K562 (cell line): ENCODE results near the gene ANO8. TPM values are rescaled to one million over a fixed set of nuclear protein-coding genes. Genes with fewer than 3 reads are reported as not detected.

Experiments
- ATAC-seq: fragments of 200-7000 bp; cut with Tn5 transposase; 3 replicates; pipeline ENCODE4 v1.9.1; 2020; ENCODE audit warnings: moderate library complexity
- Bru-seq: library from RNA; stranded (reverse); fragments of 400-500 nt; gene quantifications from one replicate; lab custom pipeline; 2021; lab: Mats Ljungman, UMichigan
- BruChase-seq, 2 experiments: library from RNA; stranded (reverse); fragments of 400-500 nt; gene quantifications; one replicate each; lab custom pipeline; 2021; lab: Mats Ljungman, UMichigan
- BruUV-seq: library from RNA; stranded (reverse); fragments of 400-500 nt; replicated peaks from 2 replicates; lab custom pipeline; 2021; lab: Mats Ljungman, UMichigan
- CTCF ChIA-PET: fragments of 300-600 bp; formaldehyde crosslinking; extraction: SDS; loops from one replicate; lab custom pipeline; 2021; ENCODE audit warnings: low intra/inter-chr PET ratio; lab: Yijun Ruan, JAX
- POLR2A ChIA-PET: fragments of 300-600, 350-650 bp; sonication (Branson Sonifier 250); formaldehyde crosslinking; extraction: SDS; loops from one replicate; lab custom pipeline; 2021; ENCODE audit warnings: antibody characterized with exemption, inconsistent platforms; lab: Yijun Ruan, JAX
- DNase-seq, 4 experiments: peaks; one replicate each; pipeline versions ENCODE4 v3.0.0 to v3.0.0-alpha.2; 2011 to 2018; ENCODE audit warnings: low spot score in 3 of 4, mixed read lengths in 3 of 4; ENCODE audit errors: extremely low read depth in 1 of 4
- FAIRE-seq: peaks from 2 replicates; lab custom pipeline; 2011; peaks lifted over from hg19 to GRCh38; lab: Jason Lieb, UNC
- H2AFZ ChIP-seq: 2 replicates; pipeline ENCODE4 v1.6.0; 2011; ENCODE audit warnings: low read depth, low read length, control low read depth, inconsistent platforms
- H3K27ac ChIP-seq: fragments of 200-600 bp; 3 replicates; pipeline ENCODE4 v1.8.0; 2011; ENCODE audit warnings: low read depth, mild to moderate bottlenecking, control low read depth, inconsistent platforms, low read length, moderate library complexity, mixed read lengths; ENCODE audit errors: extremely low read depth
- H3K27me3 ChIP-seq, 2 experiments: fragments of 300-600 bp in 1 of 2; 2 replicates in 1 of 2; 3 replicates in 1 of 2; pipeline versions ENCODE4 v1.6.0 to v1.8.0; 2011; ENCODE audit warnings: inconsistent platforms in 2 of 2, low read length in 2 of 2, mild to moderate bottlenecking in 1 of 2, mixed read lengths in 1 of 2, moderate library complexity in 1 of 2; ENCODE audit not compliant: control insufficient read depth in 2 of 2, insufficient read depth in 2 of 2
- H3K36me3 ChIP-seq: fragments of 300-600 bp; 3 replicates; pipeline ENCODE4 v1.8.0; 2011; ENCODE audit warnings: mild to moderate bottlenecking, low read length, inconsistent platforms; ENCODE audit not compliant: control insufficient read depth, insufficient read depth
- H3K4me1 ChIP-seq, 2 experiments: fragments of 200-600 bp in 1 of 2; replicated peaks in 1 of 2; 2 replicates in 1 of 2; 3 replicates in 1 of 2; pipeline versions ENCODE4 v1.5.1 to v1.8.0; 2011; ENCODE audit warnings: inconsistent platforms in 2 of 2, low read length in 2 of 2, mild to moderate bottlenecking in 1 of 2, mixed read lengths in 1 of 2, moderate library complexity in 1 of 2; ENCODE audit not compliant: control insufficient read depth in 2 of 2, insufficient read depth in 2 of 2
- H3K4me2 ChIP-seq: 2 replicates; pipeline ENCODE4 v1.6.1; 2011; ENCODE audit warnings: low read length, control low read depth, inconsistent platforms, mixed read lengths; ENCODE audit not compliant: insufficient read depth
- H3K4me3 ChIP-seq: fragments of 200-600 bp; sonication (generic), shearing (Covaris generic); 2 replicates; pipeline ENCODE4 v1.5.1; 2016; ENCODE audit warnings: control low read depth, inconsistent platforms
- H3K79me2 ChIP-seq: fragments of 200-600 bp; 3 replicates; pipeline ENCODE4 v1.8.0; 2011; ENCODE audit warnings: low read length, inconsistent platforms; ENCODE audit not compliant: control insufficient read depth, insufficient read depth
- H3K9ac ChIP-seq, 2 experiments: 2 replicates each; pipeline versions ENCODE4 v1.6.0 to v1.6.1; 2011; ENCODE audit warnings: low read depth in 2 of 2, low read length in 2 of 2, control low read depth in 1 of 2, inconsistent platforms in 1 of 2, mild to moderate bottlenecking in 1 of 2, mixed read lengths in 1 of 2; ENCODE audit not compliant: insufficient read depth in 1 of 2
- H3K9me1 ChIP-seq: one replicate; pipeline ENCODE4 v1.6.0; 2011; ENCODE audit warnings: inconsistent platforms, mild to moderate bottlenecking, low read length, moderate library complexity; ENCODE audit not compliant: control insufficient read depth, insufficient read depth
- H3K9me3 ChIP-seq: replicated peaks from 2 replicates; pipeline ENCODE4 v1.5.1; 2011; ENCODE audit warnings: low read depth, low read length, inconsistent platforms; ENCODE audit not compliant: control insufficient read depth, insufficient read depth
- H4K20me1 ChIP-seq: replicated peaks from 2 replicates; pipeline ENCODE4 v1.6.1; 2011; ENCODE audit warnings: low read length, inconsistent platforms, mixed read lengths; ENCODE audit not compliant: control insufficient read depth, insufficient read depth
- POLR2H ChIP-seq: IDR thresholded peaks from 2 replicates; pipeline ENCODE4 v1.6.1; 2016; ENCODE audit warnings: missing genetic modification characterization, low read depth, mild to moderate bottlenecking, control low read depth, missing compliant biosample characterization, moderate library complexity
- RHOXF2B ChIP-seq: fragments of 250-450 bp; sonication (Bioruptor Pico); conservative IDR thresholded peaks from 2 replicates; pipeline ENCODE4 v1.5.1; 2021
- WGBS: fragments of 100-300 bp; shearing (Covaris generic); methylation state at CpG from one replicate; pipeline ENCODE4 v1.1.6; 2016; ENCODE audit warnings: low coverage, mixed read lengths; ENCODE audit not compliant: insufficient coverage; ENCODE audit errors: missing lambda C conversion rate; 5-methylcytosine and 5-hydroxymethylcytosine counted together
- in situ Hi-C: fragments of 300-500 bp; cut with MboI; formaldehyde crosslinking; loops from 4 replicates; pipeline ENCODE4 v1.15.0; 2018; ENCODE audit warnings: inconsistent platforms, mixed read lengths
- intact Hi-C: fragments of 100-400 bp; cut with micrococcal nuclease; formaldehyde crosslinking; loops from 2 replicates; pipeline ENCODE4 v1.14.2; 2022
- long read RNA-seq, 3 experiments: library from polyadenylated mRNA in 2 of 3; library from RNA in 1 of 3; unstranded in 2 of 3; stranded (forward) in 1 of 3; transcript quantifications; one replicate each; pipeline ENCODE4 v2.0.0, GENCODE V29; 2019 to 2022
- polyA minus RNA-seq, 3 experiments: library from RNA; depleted of rRNA, polyadenylated mRNA; stranded (reverse); fragments of >200 nt; gene quantifications; 2 replicates each; pipeline ENCODE4 v1.2.3, GENCODE V29; 2011
- polyA plus RNA-seq, 8 experiments: library from polyadenylated mRNA; depleted of rRNA in 4 of 8; stranded (reverse) in 5 of 8; unstranded in 3 of 8; fragments of >200 nt; fragmentation: Nextera tagmentation in 2 of 8; fragmentation: Illumina TruSeq in 1 of 8; extraction: Ambion mirVana in 2 of 8; extraction: Trizol in 1 of 8; gene quantifications; 2 replicates each; pipeline versions ENCODE4 v1.2.1 to v1.2.3, GENCODE V29; 2011 to 2014; ENCODE audit warnings: inconsistent platforms in 1 of 8, missing spikeins in 1 of 8
- total RNA-seq, 7 experiments: library from RNA; depleted of rRNA in 6 of 7; stranded (reverse); fragments of >200 nt in 6 of 7; fragmentation: Illumina TruSeq in 2 of 7; extraction: Trizol in 2 of 7; gene quantifications; 2 replicates each; pipeline versions ENCODE4 v1.2.1 to v1.2.3, GENCODE V29; 2011 to 2021; ENCODE audit warnings: low replicate concordance in 1 of 7
- TF ChIP-seq, protein P1 (sequence below): fragments of 250-450 bp; sonication (Bioruptor Pico); IDR thresholded peaks from 2 replicates; pipeline ENCODE4 v1.4.0; 2020

The ANO8 gene, protein sequence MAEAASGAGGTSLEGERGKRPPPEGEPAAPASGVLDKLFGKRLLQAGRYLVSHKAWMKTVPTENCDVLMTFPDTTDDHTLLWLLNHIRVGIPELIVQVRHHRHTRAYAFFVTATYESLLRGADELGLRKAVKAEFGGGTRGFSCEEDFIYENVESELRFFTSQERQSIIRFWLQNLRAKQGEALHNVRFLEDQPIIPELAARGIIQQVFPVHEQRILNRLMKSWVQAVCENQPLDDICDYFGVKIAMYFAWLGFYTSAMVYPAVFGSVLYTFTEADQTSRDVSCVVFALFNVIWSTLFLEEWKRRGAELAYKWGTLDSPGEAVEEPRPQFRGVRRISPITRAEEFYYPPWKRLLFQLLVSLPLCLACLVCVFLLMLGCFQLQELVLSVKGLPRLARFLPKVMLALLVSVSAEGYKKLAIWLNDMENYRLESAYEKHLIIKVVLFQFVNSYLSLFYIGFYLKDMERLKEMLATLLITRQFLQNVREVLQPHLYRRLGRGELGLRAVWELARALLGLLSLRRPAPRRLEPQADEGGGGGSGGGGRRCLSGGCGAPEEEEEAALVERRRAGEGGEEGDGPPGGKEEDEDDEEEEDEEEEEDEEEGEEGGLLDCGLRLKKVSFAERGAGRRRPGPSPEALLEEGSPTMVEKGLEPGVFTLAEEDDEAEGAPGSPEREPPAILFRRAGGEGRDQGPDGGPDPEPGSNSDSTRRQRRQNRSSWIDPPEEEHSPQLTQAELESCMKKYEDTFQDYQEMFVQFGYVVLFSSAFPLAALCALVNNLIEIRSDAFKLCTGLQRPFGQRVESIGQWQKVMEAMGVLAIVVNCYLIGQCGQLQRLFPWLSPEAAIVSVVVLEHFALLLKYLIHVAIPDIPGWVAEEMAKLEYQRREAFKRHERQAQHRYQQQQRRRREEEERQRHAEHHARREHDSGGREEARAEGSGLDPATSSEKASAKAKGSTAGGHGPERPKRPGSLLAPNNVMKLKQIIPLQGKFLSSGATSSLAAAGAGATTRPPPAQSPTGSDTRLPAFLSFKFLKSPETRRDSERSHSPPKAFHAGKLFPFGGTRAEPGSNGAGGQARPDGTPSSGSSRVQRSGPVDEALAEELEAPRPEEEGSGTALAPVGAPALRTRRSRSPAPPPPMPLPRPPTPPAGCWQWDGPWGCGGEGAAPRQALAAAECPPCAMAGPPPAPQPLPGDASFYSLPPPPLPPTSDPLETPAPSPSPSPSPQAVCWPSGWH
- 16.0 and 39.6 TPM in 2 replicates for total RNA-seq (2011; cell fraction: chromatin; rRNA removed; ENCODE audit: low replicate concordance)
- 22.4 and 24.5 TPM in 2 replicates for total RNA-seq (2011; cell fraction: nucleolus; rRNA removed)
- total RNA-seq (2011; cell fraction: nucleoplasm; rRNA removed), result 14.4 and 15.8 TPM in 2 replicates
- total RNA-seq (2014; rRNA removed), result 2.5 and 3.5 TPM in 2 replicates
- total RNA-seq (2014; rRNA removed; fragmentation: Illumina TruSeq; extraction: Trizol), result 0.51 and 0.73 TPM in 2 replicates
- total RNA-seq (2015; rRNA removed; fragmentation: Illumina TruSeq; extraction: Trizol), result 1.6 and 2.4 TPM in 2 replicates
- total RNA-seq (2021), result 7.6 and 8.5 TPM in 2 replicates
- polyA plus RNA-seq (2011; rRNA removed), result 2.2 and 5.1 TPM in 2 replicates
- polyA plus RNA-seq (2011; cell fraction: cytosol; rRNA removed), result 2.8 and 3.7 TPM in 2 replicates
- polyA plus RNA-seq (2011; cell fraction: nucleus; rRNA removed), result 32.7 and 44.1 TPM in 2 replicates
- polyA plus RNA-seq (2012), result 4.9 and 11.8 TPM in 2 replicates
- 1.5 and 2.5 TPM in 2 replicates for polyA plus RNA-seq (2014; fragmentation: Illumina TruSeq; extraction: Trizol)
- under 1 TPM in 1 of 2 experiments, not detected in 1; 0.07 TPM for polyA plus RNA-seq (2014; fragmentation: Nextera tagmentation; extraction: Ambion mirVana)
- 7.1 and 7.7 TPM in 2 replicates for polyA plus RNA-seq (2014; rRNA removed)
- polyA minus RNA-seq (2011; rRNA and poly(A)+ RNA removed), result 1.6 TPM in 2 replicates
- 1.8 and 4.5 TPM in 2 replicates for polyA minus RNA-seq (2011; cell fraction: cytosol; rRNA and poly(A)+ RNA removed)
- 10.5 and 14.6 TPM in 2 replicates for polyA minus RNA-seq (2011; cell fraction: nucleus; rRNA and poly(A)+ RNA removed)
- Bru-seq, nascent RNA, result percentile 55 among the genes with signal in this experiment
- percentile 49 among the genes with signal in this experiment for BruChase-seq, experiment 1, labeled RNA remaining after a 2-hour chase
- percentile 56 among the genes with signal in this experiment for BruChase-seq, experiment 2, labeled RNA remaining after a 6-hour chase
- long read RNA-seq, experiment 1, partial matches to known transcripts, result 1 of 30 reads
- long read RNA-seq, experiment 1, other reads (novel, unspliced or antisense), result 29 of 30 reads
- long read RNA-seq, experiment 2, partial matches to known transcripts, result 1 of 3 reads
- long read RNA-seq, experiment 2, other reads (novel, unspliced or antisense), result 2 of 3 reads
- long read RNA-seq, experiment 3, partial matches to known transcripts, result 1 of 6 reads
- long read RNA-seq, experiment 3, other reads (novel, unspliced or antisense), result 5 of 6 reads

DNA sequence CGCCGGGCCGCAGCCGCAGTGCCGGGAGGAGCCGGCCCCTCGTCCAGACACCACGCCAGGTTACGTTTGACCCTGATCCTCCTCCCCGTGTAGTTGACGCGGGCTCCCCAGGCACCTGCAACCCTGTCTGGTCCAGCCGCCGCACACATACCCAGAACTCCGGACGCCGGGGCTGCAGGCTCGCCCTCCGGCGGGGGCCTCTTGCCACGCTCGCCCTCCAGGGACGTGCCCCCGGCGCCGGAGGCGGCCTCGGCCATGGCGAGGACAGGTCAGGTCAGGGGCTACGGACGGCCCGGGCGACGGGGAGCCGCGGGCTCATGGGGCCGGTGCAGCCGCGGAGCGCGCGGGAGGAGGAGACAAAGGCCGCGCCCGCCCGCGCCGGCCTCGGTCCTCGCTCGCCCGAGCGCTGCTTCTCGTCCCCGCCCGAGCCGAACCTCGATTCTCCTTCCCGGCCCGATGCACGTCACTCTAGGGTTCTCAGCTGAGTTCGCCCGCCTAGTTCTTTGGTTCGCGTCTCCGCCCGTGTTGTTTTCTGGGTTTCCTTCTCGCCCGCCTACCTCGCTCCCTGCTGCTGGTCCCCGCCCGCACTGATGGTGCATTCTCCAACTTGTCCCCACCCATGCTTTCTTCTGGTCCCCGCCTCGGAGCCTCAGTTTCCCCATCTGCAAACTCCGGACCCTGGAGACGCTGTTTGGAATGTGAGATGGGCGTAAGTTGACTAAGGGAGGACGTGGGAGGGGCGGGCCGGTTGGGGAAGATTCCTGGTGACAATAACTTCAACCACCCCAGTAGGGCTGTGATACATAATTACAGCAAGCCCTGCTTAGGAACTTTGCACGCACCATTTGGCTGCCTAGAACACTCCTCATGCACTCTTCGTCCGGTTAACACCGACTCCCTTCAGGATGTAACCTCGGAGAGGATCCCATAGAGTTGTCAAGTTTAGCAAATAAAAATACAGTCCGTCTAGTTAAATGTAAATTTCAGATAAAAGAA, at the start of gene ANO8:
ANO8 (minus strand) TSS at position 442 of the 996 bp plus-strand sequence; CDS start at position 257, 185 bp downstream.
- in situ Hi-C loops, result no loop called here
- H2AFZ ChIP-seq, result peak within 1 kb of the TSS; percentile 90
- H3K4me3 ChIP-seq, result peak within 1 kb of the TSS; percentile 69
- 2% methylated on average over 82 of the region's 86 CpGs for WGBS
- H3K9me3 ChIP-seq, result no peaks in the 10 kb centered on the region; the same call in 1 of the 2 replicates
- DNase-seq (peak; percentile 85 to 100 (median 91)), FAIRE-seq (peak; percentile 88), ATAC-seq (peak; percentile 67)
- H3K27ac ChIP-seq, result peak within 1 kb of the TSS; percentile 75
- H3K79me2 ChIP-seq, result peaks cover 24% of the 10 kb centered on the region
- no peaks in the 10 kb centered on the region; the same call in 1 of the 2 replicates for H4K20me1 ChIP-seq
- POLR2A ChIA-PET, result interaction anchor here (0.6 to 7.9 kb wide), 8 partner anchors 8 to 249 kb away, joined by 3 to 78 read pairs (median 4); partner anchors contain the start of genes BST2, DDA1 and TMEM221
- intact Hi-C loops, result loop anchor here (1.0 to 2.0 kb wide), 2 partner anchors 25 to 42 kb away; partner anchors contain the start of gene DDA1
- CTCF ChIA-PET, result interaction anchor here (1.5 kb wide), 1 partner anchor 29 kb away, joined by 3 read pairs; the partner anchor contains the start of gene MRPL34
- H3K36me3 ChIP-seq, result peaks cover 21% of the 10 kb centered on the region; the same call in 1 of the 3 replicates
- BruUV-seq, result no TSS peak
- H3K9ac ChIP-seq, result peak within 1 kb of the TSS; percentile 69 to 90
- peaks cover 29 to 73% of the 10 kb centered on the region in 2 experiments; a peak in 4 of 5 replicates for H3K4me1 ChIP-seq
- no peaks in the 10 kb centered on the region for H3K27me3 ChIP-seq
- no peaks in the 10 kb centered on the region for H3K9me1 ChIP-seq
- H3K4me2 ChIP-seq, result peak within 1 kb of the TSS; percentile 76
- TF ChIP-seq POLR2H (tag) (no peak), RHOXF2B (CRISPR knock-in tag) (0 out of 2 replicates have a peak, but pooled peaks have one; percentile 39)
- TF ChIP-seq, protein P1, sequence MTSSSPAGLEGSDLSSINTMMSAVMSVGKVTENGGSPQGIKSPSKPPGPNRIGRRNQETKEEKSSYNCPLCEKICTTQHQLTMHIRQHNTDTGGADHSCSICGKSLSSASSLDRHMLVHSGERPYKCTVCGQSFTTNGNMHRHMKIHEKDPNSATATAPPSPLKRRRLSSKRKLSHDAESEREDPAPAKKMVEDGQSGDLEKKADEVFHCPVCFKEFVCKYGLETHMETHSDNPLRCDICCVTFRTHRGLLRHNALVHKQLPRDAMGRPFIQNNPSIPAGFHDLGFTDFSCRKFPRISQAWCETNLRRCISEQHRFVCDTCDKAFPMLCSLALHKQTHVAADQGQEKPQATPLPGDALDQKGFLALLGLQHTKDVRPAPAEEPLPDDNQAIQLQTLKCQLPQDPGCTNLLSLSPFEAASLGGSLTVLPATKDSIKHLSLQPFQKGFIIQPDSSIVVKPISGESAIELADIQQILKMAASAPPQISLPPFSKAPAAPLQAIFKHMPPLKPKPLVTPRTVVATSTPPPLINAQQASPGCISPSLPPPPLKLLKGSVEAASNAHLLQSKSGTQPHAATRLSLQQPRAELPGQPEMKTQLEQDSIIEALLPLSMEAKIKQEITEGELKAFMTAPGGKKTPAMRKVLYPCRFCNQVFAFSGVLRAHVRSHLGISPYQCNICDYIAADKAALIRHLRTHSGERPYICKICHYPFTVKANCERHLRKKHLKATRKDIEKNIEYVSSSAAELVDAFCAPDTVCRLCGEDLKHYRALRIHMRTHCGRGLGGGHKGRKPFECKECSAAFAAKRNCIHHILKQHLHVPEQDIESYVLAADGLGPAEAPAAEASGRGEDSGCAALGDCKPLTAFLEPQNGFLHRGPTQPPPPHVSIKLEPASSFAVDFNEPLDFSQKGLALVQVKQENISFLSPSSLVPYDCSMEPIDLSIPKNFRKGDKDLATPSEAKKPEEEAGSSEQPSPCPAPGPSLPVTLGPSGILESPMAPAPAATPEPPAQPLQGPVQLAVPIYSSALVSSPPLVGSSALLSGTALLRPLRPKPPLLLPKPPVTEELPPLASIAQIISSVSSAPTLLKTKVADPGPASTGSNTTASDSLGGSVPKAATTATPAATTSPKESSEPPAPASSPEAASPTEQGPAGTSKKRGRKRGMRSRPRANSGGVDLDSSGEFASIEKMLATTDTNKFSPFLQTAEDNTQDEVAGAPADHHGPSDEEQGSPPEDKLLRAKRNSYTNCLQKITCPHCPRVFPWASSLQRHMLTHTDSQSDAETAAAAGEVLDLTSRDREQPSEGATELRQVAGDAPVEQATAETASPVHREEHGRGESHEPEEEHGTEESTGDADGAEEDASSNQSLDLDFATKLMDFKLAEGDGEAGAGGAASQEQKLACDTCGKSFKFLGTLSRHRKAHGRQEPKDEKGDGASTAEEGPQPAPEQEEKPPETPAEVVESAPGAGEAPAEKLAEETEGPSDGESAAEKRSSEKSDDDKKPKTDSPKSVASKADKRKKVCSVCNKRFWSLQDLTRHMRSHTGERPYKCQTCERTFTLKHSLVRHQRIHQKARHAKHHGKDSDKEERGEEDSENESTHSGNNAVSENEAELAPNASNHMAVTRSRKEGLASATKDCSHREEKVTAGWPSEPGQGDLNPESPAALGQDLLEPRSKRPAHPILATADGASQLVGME (CRISPR knock-in tag), result peak; percentile 82
